Measurements from ENCODE around the gene MATN1.

MATN1 gene

DNA sequence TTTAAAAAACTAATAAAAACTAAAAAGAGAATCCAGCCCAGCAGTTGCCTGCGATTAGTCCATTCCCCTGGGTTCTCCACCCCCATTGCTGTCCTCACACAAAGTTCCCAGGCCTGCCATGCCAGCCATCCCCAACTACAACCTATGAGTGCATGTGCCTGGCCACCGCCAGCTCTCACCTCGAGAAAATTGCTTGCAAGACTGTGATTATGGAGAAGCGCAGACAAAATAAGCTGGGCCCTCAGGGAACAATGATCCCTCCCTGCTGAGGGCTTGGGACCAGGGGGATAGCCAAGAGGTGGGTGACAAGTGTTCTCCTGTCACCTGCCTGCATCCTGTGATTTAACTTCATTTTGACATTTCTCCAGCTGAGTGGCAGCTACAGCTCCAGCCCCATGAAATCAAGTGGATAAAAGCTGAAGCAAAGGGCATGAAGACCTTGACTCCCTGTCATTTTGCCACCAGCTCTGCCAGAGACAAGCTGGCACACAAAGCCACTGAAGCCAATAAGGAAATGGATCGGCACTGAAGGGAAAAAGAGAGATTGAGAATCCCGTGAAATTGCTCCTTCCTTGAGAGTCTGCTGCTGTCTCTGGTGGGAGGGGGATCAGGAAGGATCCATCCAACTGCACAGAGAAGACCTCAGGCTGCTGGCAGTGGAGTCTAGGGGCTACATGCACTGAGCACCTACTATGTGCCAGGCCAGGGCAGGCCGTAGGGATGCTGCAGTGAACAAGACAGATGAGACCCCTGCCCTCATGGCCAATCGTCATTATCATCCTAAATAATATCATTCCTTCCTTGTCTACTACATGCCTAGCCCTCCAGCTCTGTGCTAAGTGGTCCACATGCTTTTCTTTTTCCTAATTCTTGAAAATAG is 40.7 kb downstream of the MATN1 start:
- no peak for DNase-seq (ENCODE audit: low read depth)

DNA sequence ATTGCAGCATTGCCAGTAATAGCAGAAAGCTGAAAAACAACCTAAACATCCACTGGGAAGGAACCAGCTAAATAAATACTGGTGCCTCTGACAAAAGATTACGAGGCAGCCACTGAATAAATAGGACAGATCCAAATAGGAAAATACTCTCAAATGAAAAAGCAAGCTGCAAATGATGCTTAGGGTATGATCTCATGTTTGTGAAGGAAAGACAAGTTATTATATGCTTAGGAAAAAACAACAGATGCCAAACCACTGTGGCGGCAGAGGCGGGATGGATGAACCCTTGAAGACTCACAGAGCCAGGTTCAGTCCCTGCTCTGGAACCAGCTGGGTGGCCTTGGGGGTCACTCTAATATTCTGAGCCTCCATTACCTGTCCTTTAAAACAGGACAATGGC is 41.6 kb downstream of the MATN1 start:
- no peak for DNase-seq (ENCODE audit: low read depth)

DNA sequence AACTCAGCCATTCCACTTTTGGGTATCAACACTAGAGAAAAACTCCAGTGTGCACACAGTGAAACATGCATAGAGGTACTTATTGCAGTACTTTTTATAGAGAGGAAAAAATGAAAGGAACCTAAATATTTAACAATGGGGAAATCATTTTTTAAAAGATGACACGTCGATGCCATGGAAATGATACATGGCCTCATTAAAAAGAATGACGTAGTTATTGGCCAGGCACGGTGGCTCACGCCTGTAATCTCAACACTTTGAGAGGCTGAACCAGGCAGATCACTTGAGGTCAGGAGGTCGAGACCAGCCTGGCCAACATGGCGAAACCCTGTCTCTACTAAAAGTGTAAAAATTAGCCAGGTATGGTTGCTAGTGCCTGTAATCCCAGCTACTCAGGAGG is 42.5 kb downstream of the MATN1 start:
- DNase-seq (ENCODE audit: low read depth): no peak

DNA sequence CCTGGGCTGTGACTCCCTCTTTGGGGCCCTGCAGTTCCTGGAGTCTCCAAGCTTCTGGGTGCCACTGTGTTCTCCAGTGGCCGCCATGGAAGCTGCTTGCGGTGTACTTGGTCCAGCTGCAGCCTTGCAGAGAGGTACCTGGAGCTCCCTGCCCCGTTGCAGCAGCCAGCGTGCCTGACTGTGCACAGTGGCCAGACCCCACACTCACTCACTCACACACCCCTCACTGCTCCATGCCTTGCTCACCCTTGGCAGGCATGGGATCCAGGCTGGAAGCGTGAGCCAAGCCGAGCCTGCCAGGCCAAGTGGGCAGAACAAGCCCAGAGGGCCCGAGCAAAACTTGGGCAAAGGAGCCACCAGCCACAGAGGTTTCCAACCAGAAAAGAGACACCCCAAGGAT is 43.0 kb downstream of the MATN1 start:
- no peak for DNase-seq (ENCODE audit: low read depth)

DNA sequence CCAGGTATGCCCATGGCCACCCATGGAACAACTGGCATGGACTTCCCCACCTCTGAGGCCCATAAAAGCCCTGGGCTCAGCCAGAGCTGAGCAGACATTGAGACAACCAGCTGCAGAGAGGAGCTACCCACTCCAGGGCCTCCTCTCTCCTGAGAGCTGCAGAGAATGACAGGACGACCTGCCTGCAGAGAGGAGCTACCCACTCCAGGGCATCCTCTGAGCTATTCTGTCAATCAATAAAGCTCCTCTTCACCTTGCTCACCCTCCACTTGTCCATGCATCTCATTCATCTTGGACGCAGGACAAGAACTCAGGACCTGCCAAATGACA is 43.4 kb downstream of the MATN1 start:
- DNase-seq (ENCODE audit: low read depth): no peak

DNA sequence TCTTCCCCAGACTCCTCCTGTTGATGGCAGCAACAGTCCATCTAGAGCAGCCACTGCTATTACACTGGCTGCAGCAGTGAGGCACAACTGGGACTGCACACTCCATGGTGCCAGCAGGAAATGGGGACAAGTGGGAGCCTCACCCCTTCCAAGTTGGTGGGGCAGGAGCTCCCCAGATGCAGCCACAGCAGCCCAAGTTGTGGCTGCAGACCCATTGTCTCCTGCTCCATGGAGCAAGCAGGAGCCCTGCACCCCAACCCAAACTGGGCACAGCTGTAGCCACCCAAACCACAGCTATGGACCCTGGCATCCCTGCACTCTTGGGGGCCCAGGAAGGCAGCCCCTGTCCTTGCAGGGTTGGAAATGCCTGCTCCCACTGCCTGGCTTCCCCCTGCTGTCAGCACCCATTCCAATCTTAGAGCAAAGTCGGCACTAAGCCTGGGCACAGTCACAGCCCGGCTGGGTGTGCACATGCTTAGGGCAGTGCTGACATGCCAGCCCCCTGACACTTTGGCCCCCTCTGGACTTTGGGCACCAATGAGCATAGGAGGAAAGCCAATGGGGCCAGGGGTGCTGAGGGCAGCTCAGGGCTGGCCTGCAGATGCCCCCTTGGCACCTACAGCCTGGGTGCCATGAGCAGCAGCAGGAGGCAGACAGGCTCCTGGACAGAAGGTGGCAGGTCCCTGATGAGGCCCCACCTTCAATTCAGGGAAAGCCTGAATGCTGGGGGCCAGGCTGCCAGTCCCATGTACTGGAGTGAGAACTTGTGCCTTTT is 44.0 kb downstream of the MATN1 start:
- no peak for DNase-seq (ENCODE audit: low read depth)

DNA sequence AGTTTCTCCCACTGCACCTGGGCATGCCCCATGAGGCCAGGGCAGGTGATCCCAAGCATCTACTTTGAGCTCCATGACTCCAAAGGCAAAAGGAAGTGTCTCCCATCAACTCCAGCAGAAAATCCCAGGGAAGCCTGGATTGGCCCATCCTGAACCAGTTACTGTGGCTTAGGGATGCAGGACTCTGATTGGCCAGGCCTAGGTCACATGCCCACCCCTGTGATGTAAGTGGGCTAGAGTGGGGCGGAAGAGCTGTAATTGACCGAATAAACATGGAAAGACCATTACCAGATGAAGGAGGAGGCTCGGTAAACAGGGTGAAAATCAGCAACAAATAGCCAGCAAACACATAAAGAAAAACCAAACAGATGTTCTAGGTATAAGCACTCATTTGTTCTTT is 45.2 kb downstream of the MATN1 start:
- no peak for DNase-seq (ENCODE audit: low read depth)

DNA sequence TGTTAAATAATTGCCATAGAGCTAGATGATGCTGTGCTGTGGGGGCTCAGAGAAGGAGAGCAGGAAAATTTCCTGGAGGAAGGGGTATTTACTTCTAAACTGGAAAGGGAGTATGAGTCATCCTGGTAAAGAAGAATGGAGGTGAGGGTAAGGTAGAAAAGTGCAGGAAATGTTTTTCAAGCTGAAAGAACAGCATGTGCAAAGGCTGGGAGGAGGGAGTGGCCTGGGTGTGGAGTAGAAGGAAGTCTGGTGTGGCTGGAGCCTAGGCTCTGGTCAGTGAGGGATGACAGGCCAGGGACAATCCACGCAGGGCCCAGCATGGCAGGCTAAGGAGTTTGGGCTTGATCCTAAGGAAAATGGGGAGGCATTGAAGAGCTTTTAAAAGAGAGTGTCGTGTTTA is 45.9 kb downstream of the MATN1 start:
- DNase-seq (ENCODE audit: low read depth): no peak

DNA sequence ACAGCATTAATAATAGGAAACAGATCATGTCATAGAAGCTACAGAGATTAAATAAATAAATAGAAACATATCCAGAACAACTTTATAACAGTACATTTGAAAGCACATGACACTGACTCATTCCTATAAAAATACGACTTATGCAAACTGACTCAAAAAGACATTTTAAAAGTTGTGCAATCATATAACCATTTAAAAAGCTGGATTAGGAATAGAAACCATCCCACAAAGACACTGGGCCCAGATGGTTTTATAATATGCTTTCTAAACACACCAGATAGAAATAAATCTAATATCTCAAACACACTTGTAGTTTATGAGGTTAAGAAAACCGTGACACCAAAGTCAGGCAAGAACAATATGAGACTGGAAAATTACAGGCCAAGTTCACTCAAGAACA is 47.6 kb downstream of the MATN1 start:
- no peak for DNase-seq (ENCODE audit: low read depth)

DNA sequence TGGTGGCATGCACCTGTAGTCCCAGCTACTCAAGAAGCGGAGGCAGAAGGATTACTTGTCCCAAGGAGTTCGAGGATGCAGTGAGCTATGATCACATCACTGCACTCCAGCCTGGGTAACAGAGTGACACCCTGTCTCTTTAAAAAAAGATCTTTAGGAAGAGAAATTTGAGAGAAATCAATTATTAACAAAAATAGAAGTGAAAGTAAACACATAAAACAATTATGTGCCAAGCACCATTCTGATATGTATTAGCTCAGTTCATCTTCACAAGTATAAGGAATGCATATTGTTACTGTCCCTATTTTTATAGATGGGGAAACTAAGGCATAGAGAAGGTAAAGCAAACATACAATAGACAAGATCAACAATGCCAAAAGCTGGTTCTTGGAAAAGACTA is 48.1 kb downstream of the MATN1 start:
- no peak for DNase-seq (ENCODE audit: low read depth)

DNA sequence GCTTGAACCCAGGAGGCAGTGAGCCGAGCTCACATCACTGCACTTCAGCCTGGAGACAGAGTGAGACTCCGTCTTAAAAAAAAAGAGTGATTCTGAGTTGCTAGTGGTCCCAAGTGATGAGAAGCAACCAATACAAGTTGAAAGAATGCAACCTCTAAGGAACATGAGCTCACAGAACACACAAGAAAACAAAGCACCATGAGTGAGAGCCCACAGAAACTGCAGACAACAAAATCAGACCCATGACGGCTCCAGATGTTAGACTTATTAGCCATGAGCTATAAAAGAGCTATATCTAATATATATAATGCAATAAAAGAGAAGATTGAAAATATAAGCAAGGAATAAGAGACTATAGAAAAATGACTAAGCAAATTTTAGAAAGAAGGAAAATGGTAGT is 50.0 kb downstream of the MATN1 start:
- no peak for DNase-seq (ENCODE audit: low read depth)

DNA sequence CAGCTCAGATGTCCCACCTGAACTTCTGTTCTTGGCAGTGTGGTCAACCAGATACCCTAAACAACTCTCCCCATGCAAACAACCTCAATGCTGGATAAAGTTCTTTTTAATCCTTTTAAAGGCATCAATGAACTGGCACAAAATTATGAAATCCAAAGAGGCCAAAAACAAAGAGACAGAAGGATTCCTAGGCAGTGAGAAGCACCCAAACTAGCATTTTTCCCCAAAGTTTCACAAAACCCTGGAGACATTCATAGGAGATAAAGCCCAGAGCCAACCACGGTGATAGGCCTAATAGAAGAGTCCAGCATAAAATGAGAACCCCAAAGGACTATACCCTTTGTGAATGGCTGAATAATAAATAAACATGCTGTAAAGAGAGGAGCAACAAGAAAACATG is 50.7 kb downstream of the MATN1 start:
- DNase-seq (ENCODE audit: low read depth): no peak

DNA sequence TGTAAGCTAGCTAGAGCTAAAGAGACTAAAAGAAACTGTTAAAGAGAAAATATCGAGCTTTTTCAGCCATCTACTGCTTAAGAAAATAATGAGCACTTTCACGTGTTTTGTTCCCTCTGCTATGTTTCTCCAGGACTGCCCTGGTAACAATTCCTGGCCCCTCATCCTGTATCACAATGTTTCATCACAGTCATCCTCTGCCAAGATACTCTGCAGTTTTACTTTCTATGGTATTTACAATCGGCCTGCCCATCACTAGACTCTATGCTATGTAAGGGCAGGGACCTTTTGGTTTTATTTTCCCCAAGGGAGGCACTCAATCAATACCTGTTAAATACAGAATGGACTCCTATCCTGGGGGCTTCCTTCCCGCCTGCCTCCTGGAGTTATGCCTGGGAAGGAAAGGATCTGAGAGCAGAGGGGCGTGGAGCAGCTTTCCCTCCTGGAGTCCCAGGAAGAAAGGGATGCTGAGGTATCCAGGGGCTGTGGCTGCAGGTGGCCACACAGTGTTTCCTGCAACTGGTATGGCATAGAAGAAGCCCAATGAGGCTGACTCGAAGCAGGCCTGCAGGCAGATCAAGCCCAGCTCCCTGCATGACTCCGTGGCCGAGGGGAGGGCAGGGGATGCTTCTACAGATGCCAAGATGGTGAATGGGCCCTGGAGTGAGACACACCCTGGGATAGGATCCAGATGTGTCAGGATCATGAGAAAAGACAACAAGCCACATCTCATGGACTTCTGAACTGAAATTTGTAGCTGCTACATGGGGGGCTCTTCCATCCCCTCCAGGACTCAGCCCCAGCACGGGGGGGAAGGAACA is 52.9 kb downstream of the MATN1 start:
- no peak for DNase-seq (ENCODE audit: low read depth)

DNA sequence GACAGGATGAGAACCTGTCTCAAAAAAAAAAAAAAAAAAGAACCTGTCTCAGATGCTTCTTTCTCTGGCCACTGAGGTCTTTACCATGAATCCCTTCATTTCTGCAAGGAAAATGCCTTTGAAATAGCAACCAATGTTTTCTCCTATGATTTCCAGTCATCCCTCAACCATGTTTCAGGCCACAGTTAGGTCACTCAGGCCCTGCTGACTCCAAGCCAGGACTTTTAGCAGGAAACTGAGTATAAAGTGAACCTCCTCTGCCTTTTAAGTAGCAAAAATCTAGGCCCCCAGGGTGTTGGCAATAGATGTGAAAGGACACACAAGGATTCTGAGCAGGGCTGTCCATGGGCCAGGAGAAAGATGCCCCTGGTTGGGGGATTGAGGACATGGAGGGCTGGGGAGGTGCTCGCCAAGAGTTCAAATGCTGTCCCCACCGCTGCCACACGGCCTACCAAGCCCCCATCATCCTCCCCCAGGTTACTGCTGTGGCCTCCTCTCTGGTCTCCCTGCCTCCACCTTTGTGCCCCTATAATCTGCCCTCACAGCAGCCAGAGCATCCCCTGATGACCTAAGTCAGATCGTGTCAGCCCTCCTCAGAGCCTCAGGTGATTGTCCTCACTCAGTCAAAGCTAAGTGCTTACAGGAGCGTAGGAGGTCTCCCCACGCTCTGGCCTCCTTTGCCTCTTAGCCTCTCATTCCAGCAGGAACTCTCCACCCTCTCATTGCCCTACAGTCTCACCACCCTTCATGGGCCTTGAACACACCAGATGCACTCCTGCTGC is 54.6 kb downstream of the MATN1 start:
- no peak for DNase-seq (ENCODE audit: low read depth)

DNA sequence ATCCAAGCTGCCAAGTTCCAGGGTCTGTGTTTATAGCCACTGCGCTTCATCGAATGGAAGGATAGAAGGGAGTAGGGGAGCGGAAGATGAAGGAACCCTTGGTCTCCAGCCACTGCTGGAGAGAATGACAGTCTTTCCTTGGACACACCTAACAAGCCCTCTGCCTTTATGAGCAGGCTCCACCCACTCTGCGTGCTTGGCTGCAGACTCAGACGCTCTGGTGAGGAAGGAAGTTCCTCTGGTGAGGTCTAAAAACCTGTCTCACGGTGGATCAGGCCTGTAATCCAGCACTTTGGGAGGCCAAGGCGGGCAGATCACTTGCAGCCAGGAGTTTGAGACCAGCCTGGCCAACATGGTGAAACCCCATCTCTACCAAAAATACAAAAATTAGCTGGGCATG is 55.4 kb downstream of the MATN1 start:
- no peak for DNase-seq (ENCODE audit: low read depth)

DNA sequence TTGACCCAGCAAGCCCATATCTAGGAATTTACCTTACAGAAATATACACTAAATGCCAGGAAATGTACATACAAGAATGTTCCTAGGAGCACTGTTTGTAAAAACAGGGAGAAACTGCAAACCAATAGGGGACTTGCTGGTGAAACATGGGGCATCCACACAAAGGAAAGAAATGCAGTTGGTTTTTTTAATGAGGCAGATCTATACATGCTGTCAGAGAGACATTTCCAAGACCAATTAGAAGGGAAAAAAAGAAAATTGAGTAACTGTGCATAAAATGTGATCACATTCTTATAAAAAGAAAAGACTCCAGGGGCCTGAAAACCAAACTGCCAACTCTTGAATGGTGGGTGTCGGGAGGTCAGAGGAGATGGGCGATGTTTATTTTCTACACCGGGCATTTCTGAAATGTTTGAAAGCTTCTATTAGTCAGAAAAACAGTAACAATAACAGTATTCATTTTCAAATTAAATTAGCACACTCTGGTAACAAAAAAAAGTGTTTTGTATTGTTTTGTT is 56.6 kb downstream of the MATN1 start:
- no peak for DNase-seq (ENCODE audit: low read depth)

DNA sequence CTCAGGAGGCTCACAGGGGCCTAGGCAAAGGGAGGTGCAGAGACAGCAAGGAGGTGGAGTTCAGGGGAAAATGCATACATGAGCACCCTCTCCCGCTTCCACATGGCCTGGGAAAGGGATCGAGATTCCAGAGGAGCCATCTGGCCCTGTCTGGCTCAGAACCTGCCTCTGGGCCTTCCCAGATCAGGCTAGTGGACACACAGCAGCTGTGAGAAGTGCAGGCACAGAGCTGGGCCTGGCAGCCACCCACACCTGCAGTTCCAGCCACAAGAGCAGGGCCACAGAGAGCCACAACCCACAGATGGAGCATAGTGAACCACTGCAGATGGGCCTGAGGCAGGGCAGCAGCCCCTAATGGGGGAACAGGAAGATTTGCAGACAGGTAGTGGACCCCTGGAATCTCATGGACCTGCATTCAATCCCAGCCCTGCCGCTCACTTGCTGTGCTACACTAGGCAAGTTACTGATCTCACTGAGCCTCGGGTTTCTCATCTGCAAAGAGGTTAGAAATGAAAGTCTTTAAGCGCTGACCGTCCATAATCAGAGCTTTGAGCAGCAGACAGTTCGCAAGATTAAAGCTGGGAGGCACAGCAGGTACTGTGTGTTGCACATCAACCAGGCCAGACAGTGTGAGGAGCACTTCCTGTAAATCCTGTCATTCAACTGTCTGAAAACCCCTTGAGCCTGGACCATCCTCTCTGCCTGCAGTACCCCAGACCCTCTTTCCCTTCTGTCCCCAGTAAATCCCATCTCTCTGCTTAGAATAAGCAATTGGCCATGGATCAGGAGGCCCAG is 58.0 kb downstream of the MATN1 start:
- DNase-seq (ENCODE audit: low read depth): no peak

DNA sequence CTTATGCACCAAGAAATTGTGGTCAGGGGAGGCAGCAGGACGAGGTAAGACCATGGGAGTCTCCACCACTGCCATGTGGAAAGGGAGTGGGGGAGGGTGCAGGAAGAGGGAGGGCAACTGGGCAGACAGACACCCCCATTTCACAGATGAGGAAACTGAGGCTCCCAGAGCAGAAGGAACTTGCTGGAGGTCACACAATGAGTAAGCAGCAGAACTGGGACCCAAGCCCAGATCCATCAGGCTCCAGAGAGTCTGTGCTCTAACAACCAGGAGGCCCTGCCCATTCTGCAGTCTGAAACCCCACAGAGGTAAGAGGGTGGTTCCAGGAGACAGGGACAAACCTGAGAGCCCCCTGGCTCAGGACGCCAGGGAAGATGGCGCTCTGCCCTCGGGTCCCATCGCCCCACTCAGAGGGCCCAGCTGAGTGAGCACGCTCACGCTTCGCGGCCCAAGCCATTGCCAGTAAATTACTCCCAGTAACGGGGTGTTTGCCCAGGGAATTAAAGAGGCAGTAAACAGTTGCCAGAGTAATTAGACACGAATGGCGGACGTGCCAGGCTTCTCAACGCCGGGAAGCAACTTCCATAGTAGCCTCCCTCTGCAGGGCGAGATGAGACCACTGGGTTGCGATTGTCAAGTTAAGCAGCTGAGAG is 59.2 kb downstream of the MATN1 start:
- no peak for DNase-seq (ENCODE audit: low read depth)

DNA sequence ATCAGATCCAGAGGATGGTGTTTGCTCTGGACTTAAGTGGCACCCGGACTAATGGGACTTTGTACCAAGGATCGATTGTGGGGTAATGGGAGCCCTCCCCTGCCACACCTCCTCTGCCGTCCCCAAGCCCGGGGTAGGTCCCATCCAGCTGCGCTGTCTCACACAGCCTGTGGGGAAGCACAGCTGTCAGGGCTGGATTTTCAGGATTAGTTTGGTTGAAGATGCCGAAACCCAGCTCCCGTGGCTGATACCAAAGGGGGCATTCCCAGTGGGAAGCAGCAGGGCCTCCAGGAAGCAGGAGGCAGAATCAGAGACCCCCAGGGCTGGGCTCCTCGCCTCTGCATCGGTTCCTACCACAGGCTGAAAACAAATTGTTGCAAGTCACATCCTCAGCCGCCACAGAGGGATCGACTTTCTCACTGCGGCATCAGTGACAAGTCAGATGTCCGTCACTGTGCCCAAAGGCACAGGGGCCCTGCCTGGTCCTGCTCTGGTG is 59.7 kb downstream of the MATN1 start:
- DNase-seq (ENCODE audit: low read depth): no peak

DNA sequence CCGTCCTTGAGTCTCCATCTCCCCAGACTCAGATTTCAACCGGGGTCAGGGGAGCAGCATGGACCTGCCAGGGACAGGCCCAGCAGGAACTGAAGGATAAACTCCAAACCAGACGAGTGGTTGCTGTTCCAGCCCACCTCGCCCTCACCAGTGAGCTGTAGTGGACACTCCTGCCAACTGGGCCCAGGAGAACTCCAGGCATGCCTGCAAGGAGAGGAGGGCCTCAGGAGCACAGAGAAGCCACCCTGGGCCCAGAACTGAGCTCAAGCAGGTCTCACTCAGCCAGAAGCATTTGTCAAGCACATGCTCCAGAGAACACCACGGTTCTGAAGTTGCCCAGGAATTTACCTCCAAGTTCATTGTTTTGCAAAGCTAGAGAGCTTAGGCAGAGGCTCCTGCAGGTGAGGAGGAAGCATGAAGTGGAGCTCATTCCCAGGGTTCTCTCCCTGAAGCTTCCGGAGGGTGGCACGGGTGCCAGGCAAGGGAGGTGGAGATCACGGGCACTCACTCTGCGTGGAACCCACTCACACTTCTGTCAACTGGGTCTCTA is 61.0 kb downstream of the MATN1 start:
- no peak for DNase-seq (ENCODE audit: low read depth)
